GM06990 (cell line): Measurements from ENCODE around the gene OR1N2.

ENCODE experiments used
- DNase-seq: peaks from one replicate; pipeline ENCODE4 v3.0.0-alpha.2; 2011; ENCODE audit not compliant: insufficient read length; ENCODE audit errors: extremely low read depth
- H3K27me3 ChIP-seq: replicated peaks from 2 replicates; pipeline ENCODE4 v1.6.0; 2011; ENCODE audit warnings: low read length; ENCODE audit not compliant: control insufficient read depth, insufficient read depth
- H3K36me3 ChIP-seq: 2 replicates; pipeline ENCODE4 v1.5.1; 2011; ENCODE audit warnings: low read length; ENCODE audit not compliant: control insufficient read depth, insufficient read depth
- H3K4me3 ChIP-seq: replicated peaks from 2 replicates; pipeline ENCODE4 v1.5.1; 2011; ENCODE audit warnings: low read depth, mild to moderate bottlenecking, control low read depth, low read length
- TF ChIP-seq, protein P1 (sequence below): IDR thresholded peaks from 2 replicates; pipeline ENCODE4 v1.5.1; 2011; ENCODE audit warnings: low read length, control low read depth, mild to moderate bottlenecking, inconsistent platforms; ENCODE audit not compliant: insufficient read depth, poor library complexity, severe bottlenecking

OR1N2 gene

DNA sequence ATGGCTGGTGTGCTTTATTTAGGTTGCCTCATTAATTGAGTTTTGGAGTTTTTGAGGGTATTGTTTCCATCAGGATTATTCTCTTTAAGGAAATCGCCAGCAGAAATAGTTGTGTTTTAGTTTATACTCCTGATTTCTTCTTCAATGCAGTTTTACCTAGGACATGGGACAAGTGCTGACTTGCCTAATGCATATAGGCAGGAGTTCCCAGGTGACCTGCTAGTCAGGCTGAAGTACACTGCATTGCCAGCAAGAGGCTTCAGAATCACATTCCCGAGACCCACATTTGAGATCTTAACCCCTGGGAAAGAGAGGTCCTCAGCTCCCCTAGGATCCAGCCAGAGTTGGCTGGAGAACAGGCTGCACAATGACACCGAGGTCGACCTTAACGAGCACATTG, 1.5 kb upstream of the OR1N2 start:
- H3K36me3 ChIP-seq = no peaks in the 10 kb centered on the region
- TF ChIP-seq, protein P1, sequence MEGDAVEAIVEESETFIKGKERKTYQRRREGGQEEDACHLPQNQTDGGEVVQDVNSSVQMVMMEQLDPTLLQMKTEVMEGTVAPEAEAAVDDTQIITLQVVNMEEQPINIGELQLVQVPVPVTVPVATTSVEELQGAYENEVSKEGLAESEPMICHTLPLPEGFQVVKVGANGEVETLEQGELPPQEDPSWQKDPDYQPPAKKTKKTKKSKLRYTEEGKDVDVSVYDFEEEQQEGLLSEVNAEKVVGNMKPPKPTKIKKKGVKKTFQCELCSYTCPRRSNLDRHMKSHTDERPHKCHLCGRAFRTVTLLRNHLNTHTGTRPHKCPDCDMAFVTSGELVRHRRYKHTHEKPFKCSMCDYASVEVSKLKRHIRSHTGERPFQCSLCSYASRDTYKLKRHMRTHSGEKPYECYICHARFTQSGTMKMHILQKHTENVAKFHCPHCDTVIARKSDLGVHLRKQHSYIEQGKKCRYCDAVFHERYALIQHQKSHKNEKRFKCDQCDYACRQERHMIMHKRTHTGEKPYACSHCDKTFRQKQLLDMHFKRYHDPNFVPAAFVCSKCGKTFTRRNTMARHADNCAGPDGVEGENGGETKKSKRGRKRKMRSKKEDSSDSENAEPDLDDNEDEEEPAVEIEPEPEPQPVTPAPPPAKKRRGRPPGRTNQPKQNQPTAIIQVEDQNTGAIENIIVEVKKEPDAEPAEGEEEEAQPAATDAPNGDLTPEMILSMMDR = no peak
- H3K4me3 ChIP-seq = no peak overlapping the region
- no peaks in the 10 kb centered on the region; the same call in none of the 2 replicates for H3K27me3 ChIP-seq
- no peak for DNase-seq

DNA sequence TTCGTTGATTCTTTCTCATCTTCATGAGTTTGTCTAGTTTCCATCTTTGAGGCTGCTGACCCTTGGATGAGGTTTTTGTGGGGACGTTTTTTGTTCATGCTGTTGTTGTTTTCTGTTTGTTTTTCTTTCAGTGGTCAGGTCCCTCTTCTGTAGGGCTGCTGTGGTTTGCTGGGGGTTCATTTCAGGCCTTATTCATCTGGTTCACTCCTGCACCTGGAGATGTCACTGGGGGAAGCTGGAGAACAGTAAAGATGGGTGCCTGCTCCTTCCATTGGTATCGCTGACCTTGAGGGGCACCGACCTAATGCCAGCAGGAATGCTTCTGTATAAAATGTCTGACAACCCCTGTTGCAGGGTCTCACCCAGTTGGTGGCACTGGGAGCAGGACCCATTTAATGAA, 8.5 kb downstream of the OR1N2 start:
- Histone ChIP-seq H3K4me3 (no peak overlapping the region), H3K27me3 (no peaks in the 10 kb centered on the region), H3K36me3 (no peaks in the 10 kb centered on the region)
- TF ChIP-seq, protein P1 = no peak
- DNase-seq = no peak

DNA sequence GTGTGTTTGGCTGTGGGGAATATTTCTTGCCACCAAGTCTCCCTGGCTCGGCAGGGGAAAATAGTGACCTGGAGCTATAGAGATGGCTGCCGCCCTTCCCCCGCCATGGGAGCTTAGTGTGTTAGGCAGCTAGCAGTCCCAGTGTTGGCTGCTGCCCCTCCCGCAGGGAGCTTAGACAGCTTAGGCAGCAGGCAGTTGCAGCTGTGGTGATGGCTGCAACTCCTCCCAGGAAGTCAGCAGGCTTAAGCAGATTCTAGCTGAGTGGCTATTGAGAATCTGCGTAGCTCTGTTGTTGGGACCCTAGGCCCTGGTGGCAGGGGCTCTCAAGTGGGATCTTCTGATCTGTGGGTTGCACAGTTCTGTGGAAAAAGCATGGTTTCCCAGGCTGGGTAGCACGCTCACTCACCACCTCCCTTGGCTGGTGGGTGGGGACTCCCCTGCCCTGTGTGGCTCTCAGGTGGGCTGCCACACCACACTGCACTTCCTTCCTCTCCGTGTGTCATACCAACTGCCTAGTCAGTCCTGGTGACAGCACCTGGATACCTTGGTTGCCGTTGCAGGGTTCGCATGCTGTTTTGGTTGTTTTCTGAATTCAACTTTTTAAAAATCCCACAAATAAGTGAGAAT, 9.3 kb downstream of the OR1N2 start:
- DNase-seq = no peak

DNA sequence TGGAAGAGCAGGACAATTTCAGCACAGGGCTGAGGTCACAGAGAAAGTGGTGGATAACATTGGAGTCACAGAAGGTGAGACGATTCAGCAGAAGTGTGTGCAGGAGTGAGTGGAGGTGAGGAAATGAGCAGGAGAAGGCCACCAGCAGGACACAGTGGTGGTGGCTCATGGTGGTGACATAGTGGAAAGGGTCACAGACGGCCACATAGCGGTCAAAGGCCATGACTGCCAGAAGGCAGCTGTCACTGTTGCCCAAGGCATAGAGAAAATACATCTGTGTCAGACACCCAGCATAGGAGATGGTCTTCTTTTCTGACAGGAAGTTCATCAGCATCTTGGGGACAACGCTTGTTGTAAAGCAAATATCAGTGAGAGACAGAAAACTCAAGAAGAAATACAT, 15.0 kb downstream of the OR1N2 start:
- Histone ChIP-seq H3K4me3 (no peak overlapping the region), H3K36me3 (no peaks in the 10 kb centered on the region), H3K27me3 (no peaks in the 10 kb centered on the region)
- no peak for DNase-seq
- TF ChIP-seq, protein P1 = no peak

More for the DNA sequence above, 9.3 kb downstream of the OR1N2 start:
- Histone ChIP-seq H3K27me3 (no peaks in the 10 kb centered on the region), H3K36me3 (no peaks in the 10 kb centered on the region), H3K4me3 (no peak overlapping the region)
- TF ChIP-seq, protein P1 = no peak

DNA sequence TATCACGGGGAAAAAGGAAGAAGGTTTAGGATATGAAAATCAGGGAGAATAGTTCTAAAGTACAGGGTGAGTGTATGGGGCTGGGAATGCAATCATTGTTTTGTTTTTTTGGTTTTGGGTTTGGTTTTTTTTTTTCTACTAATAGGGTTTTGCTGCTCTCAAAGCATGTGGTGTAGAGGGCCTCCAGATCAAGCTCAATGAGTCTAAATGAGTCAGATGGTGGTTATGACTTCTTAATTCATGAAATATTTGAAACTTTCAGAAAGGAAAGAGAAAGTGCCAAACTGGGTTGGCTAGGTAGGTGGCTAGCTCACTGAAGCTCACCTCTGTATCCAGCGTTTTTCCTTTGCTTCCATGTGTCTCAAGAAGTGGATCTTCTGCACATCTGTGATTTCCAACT, 19.5 kb downstream of the OR1N2 start:
- Histone ChIP-seq H3K4me3 (no peak overlapping the region), H3K36me3 (no peaks in the 10 kb centered on the region), H3K27me3 (no peaks in the 10 kb centered on the region)
- TF ChIP-seq, protein P1 = no peak
- no peak for DNase-seq

DNA sequence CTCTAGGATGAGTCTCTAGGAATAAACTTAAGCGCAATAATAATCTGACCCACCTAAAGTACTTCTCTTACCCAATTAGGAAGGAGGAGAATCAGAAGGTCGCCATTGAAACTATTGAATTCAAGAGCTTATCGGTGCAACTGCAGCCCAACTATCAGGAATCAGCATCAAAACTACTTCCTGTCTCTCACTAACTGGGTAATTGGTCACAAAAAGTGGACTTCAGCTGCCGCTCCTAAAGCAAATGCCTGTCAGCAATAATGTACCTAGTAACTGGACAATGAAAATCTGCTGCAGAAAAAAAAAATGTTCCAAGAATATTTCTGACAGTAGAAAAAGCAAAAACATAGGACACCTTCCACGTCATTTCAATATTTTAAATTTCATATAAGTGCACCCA, 27.0 kb downstream of the OR1N2 start:
- no peak for DNase-seq
- Histone ChIP-seq H3K36me3 (no peaks in the 10 kb centered on the region), H3K4me3 (no peak overlapping the region), H3K27me3 (no peaks in the 10 kb centered on the region)
- TF ChIP-seq, protein P1 = no peak
